ENCODE results near the gene AMZ1.

The AMZ1 gene

DNA sequence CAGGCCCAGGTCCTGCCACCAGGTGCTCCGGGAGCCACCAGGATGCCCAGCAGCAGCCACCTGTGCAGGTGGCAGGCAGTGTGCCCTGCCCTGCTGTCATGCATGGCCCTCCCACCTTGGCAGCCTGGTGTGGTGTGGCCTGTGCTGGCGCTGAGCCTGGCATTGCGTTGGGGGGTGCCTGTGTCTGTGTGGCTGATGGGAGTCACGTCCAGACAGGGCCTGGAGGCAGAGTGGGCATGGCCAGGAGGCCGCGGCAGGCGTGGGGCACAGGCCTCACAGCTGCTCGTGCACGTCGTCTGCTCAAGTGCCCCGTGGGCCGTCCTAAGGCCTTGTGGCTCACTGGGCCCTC, 47.5 kb upstream of the AMZ1 start:
- no peak for TF ChIP-seq FOXP2 (optimal IDR thresholded peaks at IDR 0.05; ENCODE audit: borderline replicate concordance, extremely low read depth, extremely low read length, insufficient read depth)
- TF ChIP-seq, protein P1, sequence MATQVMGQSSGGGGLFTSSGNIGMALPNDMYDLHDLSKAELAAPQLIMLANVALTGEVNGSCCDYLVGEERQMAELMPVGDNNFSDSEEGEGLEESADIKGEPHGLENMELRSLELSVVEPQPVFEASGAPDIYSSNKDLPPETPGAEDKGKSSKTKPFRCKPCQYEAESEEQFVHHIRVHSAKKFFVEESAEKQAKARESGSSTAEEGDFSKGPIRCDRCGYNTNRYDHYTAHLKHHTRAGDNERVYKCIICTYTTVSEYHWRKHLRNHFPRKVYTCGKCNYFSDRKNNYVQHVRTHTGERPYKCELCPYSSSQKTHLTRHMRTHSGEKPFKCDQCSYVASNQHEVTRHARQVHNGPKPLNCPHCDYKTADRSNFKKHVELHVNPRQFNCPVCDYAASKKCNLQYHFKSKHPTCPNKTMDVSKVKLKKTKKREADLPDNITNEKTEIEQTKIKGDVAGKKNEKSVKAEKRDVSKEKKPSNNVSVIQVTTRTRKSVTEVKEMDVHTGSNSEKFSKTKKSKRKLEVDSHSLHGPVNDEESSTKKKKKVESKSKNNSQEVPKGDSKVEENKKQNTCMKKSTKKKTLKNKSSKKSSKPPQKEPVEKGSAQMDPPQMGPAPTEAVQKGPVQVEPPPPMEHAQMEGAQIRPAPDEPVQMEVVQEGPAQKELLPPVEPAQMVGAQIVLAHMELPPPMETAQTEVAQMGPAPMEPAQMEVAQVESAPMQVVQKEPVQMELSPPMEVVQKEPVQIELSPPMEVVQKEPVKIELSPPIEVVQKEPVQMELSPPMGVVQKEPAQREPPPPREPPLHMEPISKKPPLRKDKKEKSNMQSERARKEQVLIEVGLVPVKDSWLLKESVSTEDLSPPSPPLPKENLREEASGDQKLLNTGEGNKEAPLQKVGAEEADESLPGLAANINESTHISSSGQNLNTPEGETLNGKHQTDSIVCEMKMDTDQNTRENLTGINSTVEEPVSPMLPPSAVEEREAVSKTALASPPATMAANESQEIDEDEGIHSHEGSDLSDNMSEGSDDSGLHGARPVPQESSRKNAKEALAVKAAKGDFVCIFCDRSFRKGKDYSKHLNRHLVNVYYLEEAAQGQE (IDR thresholded peaks at IDR 0.05; ENCODE audit: insufficient read depth in 1 of 2, low read depth in 2 of 2, low read length in 2 of 2): no peak
- TF ChIP-seq POLR2AphosphoS5 (IDR thresholded peaks at IDR 0.05; ENCODE audit: low read depth, low read length): no peak
- no peak for TF ChIP-seq TAF1 (IDR thresholded peaks at IDR 0.05; ENCODE audit: borderline replicate concordance, insufficient read depth, low read length)
- no peak for TF ChIP-seq SIN3A (IDR thresholded peaks at IDR 0.05; ENCODE audit: borderline replicate concordance, insufficient read depth, low read length)

DNA sequence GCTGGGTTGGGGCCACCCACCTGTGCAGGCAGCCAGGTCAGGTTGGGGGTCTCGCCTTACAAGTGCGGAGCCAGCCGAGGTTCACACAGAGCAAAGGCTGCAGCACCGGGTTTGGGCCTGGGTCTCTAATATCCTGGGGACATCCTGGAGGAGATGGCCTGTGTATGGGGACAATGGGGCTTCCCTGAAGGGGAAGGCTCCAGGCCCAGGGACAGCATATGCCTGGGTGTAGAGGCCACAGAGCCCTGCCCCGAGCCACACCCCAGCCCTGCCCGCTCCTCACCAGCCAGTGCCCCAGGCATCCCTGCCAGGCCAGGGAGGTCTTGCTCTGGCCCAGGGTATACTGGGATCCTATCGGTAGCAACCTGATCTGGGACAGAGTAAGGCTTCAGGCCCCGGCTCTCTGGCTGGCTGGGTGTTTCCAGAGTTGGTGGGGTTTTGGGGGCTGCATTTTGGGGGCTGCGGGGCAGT, 47.1 kb upstream of the AMZ1 start:
- TF ChIP-seq, protein P1 (IDR thresholded peaks at IDR 0.05; ENCODE audit: insufficient read depth in 1 of 2, low read depth in 2 of 2, low read length in 2 of 2): no peak
- TF ChIP-seq FOXP2 (optimal IDR thresholded peaks at IDR 0.05; ENCODE audit: borderline replicate concordance, extremely low read depth, extremely low read length, insufficient read depth) (no peak), TAF1 (IDR thresholded peaks at IDR 0.05; ENCODE audit: borderline replicate concordance, insufficient read depth, low read length) (no peak), POLR2AphosphoS5 (IDR thresholded peaks at IDR 0.05; ENCODE audit: low read depth, low read length) (no peak), SIN3A (IDR thresholded peaks at IDR 0.05; ENCODE audit: borderline replicate concordance, insufficient read depth, low read length) (no peak)

DNA sequence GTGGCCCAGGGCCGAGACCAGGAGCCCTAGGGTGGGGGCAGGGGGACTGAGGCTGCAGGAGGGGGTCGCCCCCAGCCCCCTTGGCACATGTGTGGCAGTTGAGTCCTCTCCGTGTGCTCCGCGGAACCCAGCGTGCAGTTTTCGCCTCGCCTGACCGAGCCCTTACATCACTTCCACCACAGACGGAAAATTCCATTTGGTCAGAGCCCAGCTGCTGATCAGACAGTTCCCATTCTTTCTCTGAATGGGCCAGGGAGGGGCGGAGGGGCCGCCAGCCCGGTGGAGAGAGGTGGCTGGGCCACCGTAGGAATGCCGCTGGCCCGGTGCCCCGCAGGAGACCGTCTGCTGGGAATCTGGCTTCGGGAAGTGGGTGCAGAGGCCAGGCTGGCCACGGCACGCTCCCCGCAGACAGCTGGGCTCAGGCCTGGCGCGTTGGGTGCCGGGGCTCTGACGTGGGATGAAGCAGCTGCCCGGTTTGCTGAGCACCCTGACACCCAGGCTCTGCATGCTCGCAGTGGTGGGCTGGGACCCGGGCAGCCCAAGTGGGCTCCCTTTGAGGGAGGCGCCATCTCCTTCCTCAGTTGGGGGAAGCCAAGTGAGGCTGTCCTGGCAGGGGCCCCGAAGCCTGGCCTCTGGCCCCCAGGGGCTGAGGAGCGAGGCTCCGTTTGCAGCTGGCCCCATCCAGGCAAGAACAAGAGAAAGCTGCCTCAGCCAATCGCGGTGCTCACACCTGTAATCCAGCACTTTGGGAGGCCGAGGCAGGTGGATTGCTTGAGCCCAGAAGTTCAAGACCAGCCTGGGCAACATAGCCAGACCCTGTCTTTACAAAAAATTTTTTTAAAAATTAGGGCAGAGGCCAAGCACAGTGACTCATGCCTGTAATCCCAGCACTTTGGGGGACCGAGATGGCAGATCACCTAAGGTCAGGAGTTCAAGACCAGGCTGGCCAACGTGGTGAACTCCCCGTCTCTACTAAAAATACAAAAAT, 46.3 kb upstream of the AMZ1 start:
- TF ChIP-seq POLR2AphosphoS5 (IDR thresholded peaks at IDR 0.05; ENCODE audit: low read depth, low read length) (peak; percentile 37; the same call in 1 of the 2 replicates), TAF1 (IDR thresholded peaks at IDR 0.05; ENCODE audit: borderline replicate concordance, insufficient read depth, low read length) (no peak)

DNA sequence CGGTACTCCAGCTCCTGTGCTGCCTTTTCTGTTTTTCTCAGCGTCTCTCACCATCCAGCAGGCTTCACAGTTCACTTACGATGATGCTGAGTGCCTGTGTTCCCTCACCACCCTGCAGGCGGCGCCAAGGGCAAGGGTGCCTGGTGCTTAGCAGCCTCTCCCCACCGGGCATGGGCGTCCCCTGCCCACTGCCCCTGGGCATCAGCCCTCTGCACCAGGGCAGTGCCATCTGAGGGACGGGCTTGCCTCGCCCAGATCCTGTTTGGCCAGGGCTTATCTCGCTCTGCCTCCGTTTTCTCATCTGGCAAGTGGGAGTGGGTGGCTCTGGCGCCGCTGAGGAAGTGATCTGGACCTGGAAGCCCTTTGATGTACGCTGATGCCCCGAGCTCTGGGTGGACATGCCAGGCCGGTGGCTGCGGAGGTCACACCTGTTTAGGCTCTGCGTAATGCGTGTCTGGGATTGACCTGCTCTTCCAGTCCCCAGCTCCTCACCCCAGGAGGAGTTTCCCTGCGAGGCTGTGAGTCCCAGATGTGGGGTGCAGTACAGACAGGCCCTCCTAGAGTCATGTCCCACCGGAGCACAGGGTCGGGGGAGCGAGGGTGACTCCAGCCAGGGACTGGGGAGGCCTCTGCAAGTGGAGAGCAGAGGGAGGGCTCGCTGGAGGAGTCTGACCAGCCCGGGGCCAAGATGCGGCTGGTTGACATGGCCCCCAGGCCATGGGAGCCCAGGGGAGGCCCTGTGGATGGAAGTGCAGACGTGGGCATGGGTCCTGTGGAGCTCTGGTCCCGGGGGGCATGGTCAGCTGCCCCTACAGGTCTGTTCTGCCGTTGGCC, 44.4 kb upstream of the AMZ1 start:
- TF ChIP-seq POLR2AphosphoS5 (IDR thresholded peaks at IDR 0.05; ENCODE audit: low read depth, low read length) (no peak), SIN3A (IDR thresholded peaks at IDR 0.05; ENCODE audit: borderline replicate concordance, insufficient read depth, low read length) (no peak), TAF1 (IDR thresholded peaks at IDR 0.05; ENCODE audit: borderline replicate concordance, insufficient read depth, low read length) (no peak), FOXP2 (optimal IDR thresholded peaks at IDR 0.05; ENCODE audit: borderline replicate concordance, extremely low read depth, extremely low read length, insufficient read depth) (no peak)
- TF ChIP-seq, protein P1 (IDR thresholded peaks at IDR 0.05; ENCODE audit: insufficient read depth in 1 of 2, low read depth in 2 of 2, low read length in 2 of 2): no peak

DNA sequence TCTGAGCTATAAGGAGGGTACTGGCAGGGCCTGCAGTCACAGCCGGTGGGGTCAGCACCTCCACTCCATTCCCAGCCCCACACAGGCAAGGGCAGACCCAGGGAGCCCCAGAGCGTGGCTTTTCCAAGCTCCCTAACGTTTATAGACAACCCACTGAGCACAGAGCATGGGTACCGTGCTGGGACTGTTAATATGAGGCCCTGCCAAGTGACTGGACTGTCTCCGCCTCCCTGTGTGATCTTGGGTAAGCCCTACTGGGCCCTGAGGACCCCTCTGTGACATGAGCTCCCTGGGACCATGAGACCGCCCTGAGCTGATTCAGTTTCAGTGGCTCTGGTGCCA, 43.8 kb upstream of the AMZ1 start:
- TF ChIP-seq POLR2AphosphoS5 (IDR thresholded peaks at IDR 0.05; ENCODE audit: low read depth, low read length) (no peak), TAF1 (IDR thresholded peaks at IDR 0.05; ENCODE audit: borderline replicate concordance, insufficient read depth, low read length) (no peak), SIN3A (IDR thresholded peaks at IDR 0.05; ENCODE audit: borderline replicate concordance, insufficient read depth, low read length) (no peak), FOXP2 (optimal IDR thresholded peaks at IDR 0.05; ENCODE audit: borderline replicate concordance, extremely low read depth, extremely low read length, insufficient read depth) (no peak)
- TF ChIP-seq, protein P1 (IDR thresholded peaks at IDR 0.05; ENCODE audit: insufficient read depth in 1 of 2, low read depth in 2 of 2, low read length in 2 of 2): no peak
